SU-DHL-6 (cell line): ENCODE measurements around the gene SH3RF2.

ENCODE experiments used
- H2AFZ ChIP-seq: fragments of 200-600 bp; sonication (generic); 2 replicates; pipeline ENCODE4 v1.6.1; 2014; ENCODE audit warnings: low read depth, mild to moderate bottlenecking, moderate library complexity, mixed read lengths, antibody characterized with exemption, low read length; ENCODE audit not compliant: severe bottlenecking
- H3F3A ChIP-seq: fragments of 200-600 bp; shearing (Covaris generic); 2 replicates; pipeline ENCODE4 v1.6.0; 2016; ENCODE audit warnings: antibody characterized with exemption, mild to moderate bottlenecking; ENCODE audit not compliant: insufficient read depth
- H3K27ac ChIP-seq: fragments of 200-600 bp; sonication (generic); 2 replicates; pipeline ENCODE4 v1.5.1; 2016; ENCODE audit warnings: low read depth, mild to moderate bottlenecking, low read length, moderate library complexity, mixed read lengths
- H3K27me3 ChIP-seq: fragments of 200-600 bp; sonication (generic), shearing (Covaris generic); 2 replicates; pipeline ENCODE4 v1.6.0; 2014; ENCODE audit warnings: mild to moderate bottlenecking, low read length
- H3K36me3 ChIP-seq: fragments of 200-600 bp; sonication (generic); 2 replicates; pipeline ENCODE4 v1.6.1; 2014; ENCODE audit warnings: mild to moderate bottlenecking, low read length, mixed read lengths
- H3K4me2 ChIP-seq: fragments of 300-600, 200-600 bp; shearing (Covaris generic), sonication (generic); 2 replicates; pipeline ENCODE4 v1.6.0; 2014; ENCODE audit warnings: low read length, low read depth, mild to moderate bottlenecking; ENCODE audit not compliant: poor library complexity, severe bottlenecking
- H3K4me3 ChIP-seq: fragments of 200-600 bp; sonication (generic); 2 replicates; pipeline ENCODE4 v1.5.1; 2014; ENCODE audit warnings: antibody characterized with exemption, low read length, mild to moderate bottlenecking, mixed read lengths; ENCODE audit not compliant: insufficient read depth, poor library complexity, severe bottlenecking
- H3K79me2 ChIP-seq: fragments of 200-600 bp; sonication (generic); 2 replicates; pipeline ENCODE4 v1.6.1; 2014; ENCODE audit warnings: mild to moderate bottlenecking, low read length, moderate library complexity; ENCODE audit not compliant: insufficient read depth
- H3K9ac ChIP-seq: fragments of 200-600 bp; sonication (generic); 2 replicates; pipeline ENCODE4 v1.7.0; 2014; ENCODE audit warnings: mild to moderate bottlenecking, low read length
- H3K9me2 ChIP-seq: fragments of 200-600 bp; sonication (generic); replicated peaks from 2 replicates; pipeline ENCODE4 v1.6.1; 2014; ENCODE audit warnings: low read length; ENCODE audit not compliant: insufficient read depth
- H3K9me3 ChIP-seq: fragments of 200-600 bp; sonication (generic); 2 replicates; pipeline ENCODE4 v1.6.1; 2014; ENCODE audit warnings: low read length, mixed read lengths; ENCODE audit not compliant: insufficient read depth
- H4K20me1 ChIP-seq: fragments of 200-600 bp; sonication (generic); 2 replicates; pipeline ENCODE4 v1.6.1; 2014; ENCODE audit warnings: low read depth, mild to moderate bottlenecking, antibody characterized with exemption, low read length, moderate library complexity, mixed read lengths
- CTCF ChIP-seq: fragments of 200-600 bp; sonication (generic); IDR thresholded peaks from one replicate; pipeline ENCODE4 v1.5.1; 2017; ENCODE audit warnings: antibody characterized with exemption, mild to moderate bottlenecking, low read length, moderate library complexity; ENCODE audit not compliant: insufficient read depth, poor library complexity, severe bottlenecking
- EZH2phosphoT487 ChIP-seq: fragments of 200-600 bp; sonication (generic), shearing (Covaris generic); conservative IDR thresholded peaks from 2 replicates; pipeline ENCODE4 v1.6.1; 2018; ENCODE audit warnings: mild to moderate bottlenecking, antibody characterized with exemption, low read length, moderate library complexity, mixed read lengths

Gene SH3RF2

GRCh38 chr5:145915970-145916638 lies 20.3 kb upstream of the SH3RF2 start:
- Histone ChIP-seq H3K79me2 (no peaks in the 10 kb centered on the region), H2AFZ (no peak overlapping the region), H4K20me1 (no peaks in the 10 kb centered on the region), H3K27ac (no peak overlapping the region), H3K36me3 (no peaks in the 10 kb centered on the region), H3K9me2 (no peaks in the 10 kb centered on the region), H3K4me2 (no peak overlapping the region), H3F3A (no peaks in the 10 kb centered on the region), H3K9me3 (no peaks in the 10 kb centered on the region), H3K27me3 (no peaks in the 10 kb centered on the region), H3K9ac (no peak overlapping the region), H3K4me3 (no peak overlapping the region)
- TF ChIP-seq CTCF (no peak), EZH2phosphoT487 (no peak)

- no peak overlapping the region for H3K27ac ChIP-seq
- no peak overlapping the region for H3K9ac ChIP-seq
- no peaks in the 10 kb centered on the region for H4K20me1 ChIP-seq
- H3K4me3 ChIP-seq, result no peak overlapping the region
- no peaks in the 10 kb centered on the region for H3F3A ChIP-seq
- H3K4me2 ChIP-seq, result no peak overlapping the region
- no peaks in the 10 kb centered on the region for H3K79me2 ChIP-seq
- H3K9me3 ChIP-seq, result no peaks in the 10 kb centered on the region
- no peak for TF ChIP-seq CTCF
- TF ChIP-seq EZH2phosphoT487, result no peak
- H2AFZ ChIP-seq, result no peak overlapping the region
- no peaks in the 10 kb centered on the region for H3K9me2 ChIP-seq
- no peaks in the 10 kb centered on the region for H3K27me3 ChIP-seq
- H3K36me3 ChIP-seq, result no peaks in the 10 kb centered on the region
Measured at GRCh38 chr5:145917288-145917687, 19.1 kb upstream of the SH3RF2 start.

- TF ChIP-seq EZH2phosphoT487, result no peak
- no peak for TF ChIP-seq CTCF
- H3K4me3 ChIP-seq, result no peak overlapping the region
- no peaks in the 10 kb centered on the region for H3K36me3 ChIP-seq
- H3K4me2 ChIP-seq, result no peak overlapping the region
- no peaks in the 10 kb centered on the region for H3K27me3 ChIP-seq
- H3F3A ChIP-seq, result no peaks in the 10 kb centered on the region
- no peaks in the 10 kb centered on the region for H4K20me1 ChIP-seq
- no peak overlapping the region for H2AFZ ChIP-seq
- no peak overlapping the region for H3K9ac ChIP-seq
- no peaks in the 10 kb centered on the region for H3K9me2 ChIP-seq
- no peak overlapping the region for H3K27ac ChIP-seq
- no peaks in the 10 kb centered on the region for H3K79me2 ChIP-seq
- no peaks in the 10 kb centered on the region for H3K9me3 ChIP-seq
Measured at GRCh38 chr5:145918397-145918796, 18.0 kb upstream of the SH3RF2 start.

- TF ChIP-seq EZH2phosphoT487 (no peak), CTCF (no peak)
- H3F3A ChIP-seq, result no peaks in the 10 kb centered on the region
- no peaks in the 10 kb centered on the region for H3K9me3 ChIP-seq
- no peaks in the 10 kb centered on the region for H3K36me3 ChIP-seq
- H3K9me2 ChIP-seq, result no peaks in the 10 kb centered on the region
- no peak overlapping the region for H3K4me2 ChIP-seq
- no peak overlapping the region for H2AFZ ChIP-seq
- no peak overlapping the region for H3K27ac ChIP-seq
- no peaks in the 10 kb centered on the region for H4K20me1 ChIP-seq
- no peak overlapping the region for H3K4me3 ChIP-seq
- H3K27me3 ChIP-seq, result no peaks in the 10 kb centered on the region
- no peaks in the 10 kb centered on the region for H3K79me2 ChIP-seq
- H3K9ac ChIP-seq, result no peak overlapping the region
Measured at GRCh38 chr5:145919413-145919812, 17.0 kb upstream of the SH3RF2 start.
